Measurements from ENCODE around the gene CHRNA4. TPM values are rescaled to one million over a fixed set of nuclear protein-coding genes. Genes with fewer than 3 reads are reported as not detected.

CHRNA4 gene
- total RNA-seq, 1 experiment from 2014 or later: 2.4 TPM

DNA sequence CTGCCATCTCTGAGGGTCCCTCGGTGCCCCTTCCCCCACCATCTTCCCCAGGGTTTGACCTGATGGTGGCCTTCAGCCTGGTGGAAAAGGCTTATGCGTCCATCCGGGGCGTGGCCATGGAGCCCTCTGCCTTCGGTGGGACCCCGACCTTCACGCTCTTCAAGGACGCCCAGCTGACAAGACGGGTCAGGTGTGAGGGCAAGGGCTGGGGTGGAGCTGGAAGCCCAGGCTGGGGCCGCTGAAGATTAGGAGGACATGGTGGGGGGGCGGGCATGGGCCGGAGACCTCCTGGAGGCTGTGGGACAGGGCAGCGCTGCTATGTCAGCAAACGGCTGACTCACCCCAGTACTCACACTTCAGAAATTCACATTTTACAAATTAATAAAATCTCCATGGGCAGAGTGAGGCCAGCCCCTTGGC is 44.6 kb downstream of the CHRNA4 start:
- intact Hi-C loops (cut with micrococcal nuclease; ENCODE audit: unreplicated experiment): no loop called here
- no peaks in the 10 kb centered on the region for H3K36me3 ChIP-seq (ENCODE audit: control insufficient read depth, insufficient read depth, low read length)
- H3K4me3 ChIP-seq (ENCODE audit: low read depth in 2 of 2, low read length in 2 of 2): no peak overlapping the region
- H3K27me3 ChIP-seq (ENCODE audit: control insufficient read depth, insufficient read depth, low read length): no peaks in the 10 kb centered on the region
- ATAC-seq: no peak
- no peak overlapping the region for H3K27ac ChIP-seq (ENCODE audit: low read length)
- H3K9me3 ChIP-seq (ENCODE audit: control insufficient read depth, insufficient read depth, low read depth, low read length): no peaks in the 10 kb centered on the region
- TF ChIP-seq, protein P1, sequence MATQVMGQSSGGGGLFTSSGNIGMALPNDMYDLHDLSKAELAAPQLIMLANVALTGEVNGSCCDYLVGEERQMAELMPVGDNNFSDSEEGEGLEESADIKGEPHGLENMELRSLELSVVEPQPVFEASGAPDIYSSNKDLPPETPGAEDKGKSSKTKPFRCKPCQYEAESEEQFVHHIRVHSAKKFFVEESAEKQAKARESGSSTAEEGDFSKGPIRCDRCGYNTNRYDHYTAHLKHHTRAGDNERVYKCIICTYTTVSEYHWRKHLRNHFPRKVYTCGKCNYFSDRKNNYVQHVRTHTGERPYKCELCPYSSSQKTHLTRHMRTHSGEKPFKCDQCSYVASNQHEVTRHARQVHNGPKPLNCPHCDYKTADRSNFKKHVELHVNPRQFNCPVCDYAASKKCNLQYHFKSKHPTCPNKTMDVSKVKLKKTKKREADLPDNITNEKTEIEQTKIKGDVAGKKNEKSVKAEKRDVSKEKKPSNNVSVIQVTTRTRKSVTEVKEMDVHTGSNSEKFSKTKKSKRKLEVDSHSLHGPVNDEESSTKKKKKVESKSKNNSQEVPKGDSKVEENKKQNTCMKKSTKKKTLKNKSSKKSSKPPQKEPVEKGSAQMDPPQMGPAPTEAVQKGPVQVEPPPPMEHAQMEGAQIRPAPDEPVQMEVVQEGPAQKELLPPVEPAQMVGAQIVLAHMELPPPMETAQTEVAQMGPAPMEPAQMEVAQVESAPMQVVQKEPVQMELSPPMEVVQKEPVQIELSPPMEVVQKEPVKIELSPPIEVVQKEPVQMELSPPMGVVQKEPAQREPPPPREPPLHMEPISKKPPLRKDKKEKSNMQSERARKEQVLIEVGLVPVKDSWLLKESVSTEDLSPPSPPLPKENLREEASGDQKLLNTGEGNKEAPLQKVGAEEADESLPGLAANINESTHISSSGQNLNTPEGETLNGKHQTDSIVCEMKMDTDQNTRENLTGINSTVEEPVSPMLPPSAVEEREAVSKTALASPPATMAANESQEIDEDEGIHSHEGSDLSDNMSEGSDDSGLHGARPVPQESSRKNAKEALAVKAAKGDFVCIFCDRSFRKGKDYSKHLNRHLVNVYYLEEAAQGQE (IDR thresholded peaks at IDR 0.05; ENCODE audit: insufficient read depth in 1 of 2, low read depth in 2 of 2, low read length in 1 of 2): no peak
- no peak for TF ChIP-seq TCF7L2 (IDR thresholded peaks at IDR 0.05; ENCODE audit: low read depth, low read length)
- TF ChIP-seq SIN3A (IDR thresholded peaks at IDR 0.05; ENCODE audit: borderline replicate concordance, insufficient read depth, low read depth, low read length): no peak
- TF ChIP-seq, protein P2, sequence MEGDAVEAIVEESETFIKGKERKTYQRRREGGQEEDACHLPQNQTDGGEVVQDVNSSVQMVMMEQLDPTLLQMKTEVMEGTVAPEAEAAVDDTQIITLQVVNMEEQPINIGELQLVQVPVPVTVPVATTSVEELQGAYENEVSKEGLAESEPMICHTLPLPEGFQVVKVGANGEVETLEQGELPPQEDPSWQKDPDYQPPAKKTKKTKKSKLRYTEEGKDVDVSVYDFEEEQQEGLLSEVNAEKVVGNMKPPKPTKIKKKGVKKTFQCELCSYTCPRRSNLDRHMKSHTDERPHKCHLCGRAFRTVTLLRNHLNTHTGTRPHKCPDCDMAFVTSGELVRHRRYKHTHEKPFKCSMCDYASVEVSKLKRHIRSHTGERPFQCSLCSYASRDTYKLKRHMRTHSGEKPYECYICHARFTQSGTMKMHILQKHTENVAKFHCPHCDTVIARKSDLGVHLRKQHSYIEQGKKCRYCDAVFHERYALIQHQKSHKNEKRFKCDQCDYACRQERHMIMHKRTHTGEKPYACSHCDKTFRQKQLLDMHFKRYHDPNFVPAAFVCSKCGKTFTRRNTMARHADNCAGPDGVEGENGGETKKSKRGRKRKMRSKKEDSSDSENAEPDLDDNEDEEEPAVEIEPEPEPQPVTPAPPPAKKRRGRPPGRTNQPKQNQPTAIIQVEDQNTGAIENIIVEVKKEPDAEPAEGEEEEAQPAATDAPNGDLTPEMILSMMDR (IDR thresholded peaks at IDR 0.05): no peak
- TF ChIP-seq POLR2AphosphoS5 (IDR thresholded peaks at IDR 0.05; ENCODE audit: low read depth, low read length): no peak
- in situ Hi-C loops (cut with HindIII; ENCODE audit: low pct_unique_long_range_greater_than_20kb, low sequenced_read_pairs): no loop called here
- no TSS peak for BruUV-seq (replicated peaks)
- no peaks in the 10 kb centered on the region; the same call in none of the 2 replicates for H3K4me1 ChIP-seq (ENCODE audit: control insufficient read depth, insufficient read depth, low read length)
- ChIA-PET POLR2A (no interaction called here), CTCF (interaction anchor here (1.2 kb wide), 1 partner anchor 93 kb away, joined by 3 read pairs; no protein-coding TSS in a partner anchor)
- DNase-seq (ENCODE audit: low read depth, low spot score): no peak

DNA sequence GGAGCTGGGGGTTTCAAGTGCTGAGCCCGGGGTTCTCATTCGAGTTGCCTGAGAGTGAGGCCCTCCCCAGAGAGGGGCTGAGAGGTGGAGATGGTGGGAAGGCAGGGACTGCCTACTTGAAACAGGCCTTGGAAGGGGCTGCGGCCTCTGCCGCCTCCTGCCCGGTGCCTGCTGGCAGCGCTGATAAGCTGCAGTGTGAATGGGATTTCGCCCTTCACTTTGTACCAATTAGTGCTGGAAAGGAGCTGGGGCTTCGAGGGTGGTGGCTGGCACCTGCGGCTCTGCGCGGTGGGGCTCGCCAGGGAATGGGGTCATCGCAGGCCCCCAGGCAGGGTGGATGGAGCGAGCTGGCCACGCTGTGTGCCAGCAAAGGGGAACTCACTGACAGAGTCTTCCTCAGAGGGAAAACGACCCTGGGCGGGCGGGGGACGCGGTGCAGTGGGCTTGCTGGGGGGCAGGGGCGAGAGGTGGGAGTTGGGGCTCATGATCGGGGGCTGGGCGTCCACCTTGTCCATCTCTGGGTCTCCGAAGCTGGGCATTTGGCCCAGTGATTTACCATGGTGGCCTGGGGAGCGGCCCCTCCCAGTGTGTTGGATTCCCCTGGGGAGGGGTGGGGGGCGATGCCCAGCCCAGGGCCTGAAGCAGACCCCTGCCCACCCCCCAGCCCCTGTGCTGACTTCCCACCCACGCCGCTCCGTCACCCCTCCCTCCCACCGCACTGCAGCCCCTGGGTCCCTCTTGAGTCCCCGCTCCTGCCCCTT is 45.2 kb downstream of the CHRNA4 start:
- ATAC-seq (no peak), DNase-seq (ENCODE audit: low read depth, low spot score) (no peak)
- no peak for TF ChIP-seq TCF7L2 (IDR thresholded peaks at IDR 0.05; ENCODE audit: low read depth, low read length)
- TF ChIP-seq, protein P2 (IDR thresholded peaks at IDR 0.05): no peak
- TF ChIP-seq, protein P1 (IDR thresholded peaks at IDR 0.05; ENCODE audit: insufficient read depth in 1 of 2, low read depth in 2 of 2, low read length in 1 of 2): no peak
- no peak for TF ChIP-seq POLR2AphosphoS5 (IDR thresholded peaks at IDR 0.05; ENCODE audit: low read depth, low read length)
- no peak for TF ChIP-seq SIN3A (IDR thresholded peaks at IDR 0.05; ENCODE audit: borderline replicate concordance, insufficient read depth, low read depth, low read length)
- intact Hi-C loops (cut with micrococcal nuclease; ENCODE audit: unreplicated experiment) (no loop called here), in situ Hi-C loops (cut with HindIII; ENCODE audit: low pct_unique_long_range_greater_than_20kb, low sequenced_read_pairs) (no loop called here)
- Histone ChIP-seq H3K27ac (ENCODE audit: low read length) (no peak overlapping the region), H3K9me3 (ENCODE audit: control insufficient read depth, insufficient read depth, low read depth, low read length) (no peaks in the 10 kb centered on the region), H3K36me3 (ENCODE audit: control insufficient read depth, insufficient read depth, low read length) (no peaks in the 10 kb centered on the region), H3K27me3 (ENCODE audit: control insufficient read depth, insufficient read depth, low read length) (no peaks in the 10 kb centered on the region), H3K4me3 (ENCODE audit: low read depth in 2 of 2, low read length in 2 of 2) (no peak overlapping the region), H3K4me1 (ENCODE audit: control insufficient read depth, insufficient read depth, low read length) (no peaks in the 10 kb centered on the region; the same call in none of the 2 replicates)
- ChIA-PET CTCF (interaction anchor here (1.2 kb wide), 1 partner anchor 93 kb away, joined by 3 read pairs; no protein-coding TSS in a partner anchor), POLR2A (no interaction called here)
- BruUV-seq (replicated peaks): no TSS peak
